Left lung (tissue), 10 donors: ENCODE results near the gene PGBD5. TPM values are rescaled to one million over a fixed set of nuclear protein-coding genes. Genes with fewer than 3 reads are reported as not detected.

Experiments used
- ATAC-seq: fragments of 200-7000 bp; cut with Tn5 transposase; one replicate; pipeline ENCODE4 v1.9.1; 2020; ENCODE audit warnings: moderate library complexity
- DNase-seq, 4 donors: peaks; one replicate each; pipeline ENCODE4 v3.0.0-alpha.2; 2013 to 2020
- H3K27ac ChIP-seq, 2 donors: fragments of 200-600 bp; sonication (generic) in 1 of 2; one replicate each; pipeline versions ENCODE4 v1.5.0 to v1.8.0; 2020 to 2021
- H3K27me3 ChIP-seq, 2 donors: fragments of 200-600 bp; sonication (generic) in 1 of 2; one replicate each; pipeline versions ENCODE4 v1.5.0 to v1.8.0; 2020 to 2021
- H3K36me3 ChIP-seq, 2 donors: fragments of 200-600 bp; sonication (generic) in 1 of 2; one replicate each; pipeline versions ENCODE4 v1.5.0 to v1.8.0; 2020 to 2021
- H3K4me1 ChIP-seq, 2 donors: fragments of 200-600 bp; one replicate each; pipeline ENCODE4 v1.8.0; 2021
- H3K4me3 ChIP-seq, 2 donors: fragments of 200-600 bp; sonication (generic) in 1 of 2; one replicate each; pipeline versions ENCODE4 v1.5.0 to v1.8.0; 2020 to 2021; ENCODE audit warnings: mild to moderate bottlenecking in 1 of 2
- H3K9me3 ChIP-seq, 2 donors: fragments of 200-600 bp; sonication (generic) in 1 of 2; one replicate each; pipeline versions ENCODE4 v1.5.0 to v1.8.0; 2020 to 2021
- CTCF ChIP-seq, 2 donors: fragments of 200-600 bp; sonication (generic) in 1 of 2; IDR thresholded peaks; one replicate each; pipeline versions ENCODE4 v1.5.0 to v1.8.0; 2021; ENCODE audit warnings: antibody characterized with exemption in 2 of 2
- intact Hi-C, 2 donors: fragments of 100-400 bp; cut with DNase I; formaldehyde crosslinking; loops; one replicate each; pipeline versions ENCODE4 v1.11.2 to v1.14.2; 2022
- polyA plus RNA-seq, 6 donors: library from polyadenylated mRNA; unstranded; fragments of 120-200 nt; gene quantifications; one replicate each; pipeline ENCODE4 v1.2.1, GENCODE V29; 2013; ENCODE audit not compliant: insufficient read length in 6 of 6
- total RNA-seq, 2 donors: library from RNA; stranded (reverse); fragmentation: NEBNext Ultra II Directional; extraction: Animal tissue kit (Norgen Biotek cat#: 25700); gene quantifications; one replicate each; pipeline ENCODE4 v1.2.1, GENCODE V29; 2021
- donor health status: DM: no; HTN: yes; CAD: no.
- donor health status: DM: no; HTN: no; CAD: no.

The PGBD5 gene
- total and polyA plus RNA-seq, 8 donors: 2.3 to 10.1 (median 4.8) TPM

- intact Hi-C loops: no loop called here
- ATAC-seq (no peak), DNase-seq (no peak)
- Histone ChIP-seq H3K27me3 (peaks cover 0 to 18% of the 10 kb centered on the region in 2 donors), H3K9me3 (no peaks in the 10 kb centered on the region), H3K4me1 (no peaks in the 10 kb centered on the region), H3K27ac (no peak overlapping the region), H3K4me3 (no peak overlapping the region), H3K36me3 (no peaks in the 10 kb centered on the region)
- no peak for TF ChIP-seq CTCF (IDR thresholded peaks at IDR 0.05)
These were observed 105.3 kb downstream of the PGBD5 start for GRCh38 chr1:230320804-230321203.

GRCh38 chr1:230319014-230319747, 107.0 kb downstream of the PGBD5 start:
- ATAC-seq (no peak), DNase-seq (peak in 1 of 4 donors; percentile 55)
- Histone ChIP-seq H3K4me1 (no peaks in the 10 kb centered on the region), H3K27me3 (peaks cover 0 to 27% of the 10 kb centered on the region in 2 donors), H3K27ac (no peak overlapping the region), H3K4me3 (no peak overlapping the region), H3K9me3 (no peaks in the 10 kb centered on the region), H3K36me3 (no peaks in the 10 kb centered on the region)
- no peak for TF ChIP-seq CTCF (IDR thresholded peaks at IDR 0.05)
- intact Hi-C loops: no loop called here

GRCh38 chr1:230317823-230318819, 108.0 kb downstream of the PGBD5 start:
- TF ChIP-seq CTCF (IDR thresholded peaks at IDR 0.05): no peak
- DNase-seq (no peak), ATAC-seq (no peak)
- no peak overlapping the region for H3K4me3 ChIP-seq
- no peak overlapping the region for H3K27ac ChIP-seq
- no peaks in the 10 kb centered on the region for H3K36me3 ChIP-seq
- H3K27me3 ChIP-seq: peaks cover 0 to 27% of the 10 kb centered on the region in 2 donors
- H3K4me1 ChIP-seq: no peaks in the 10 kb centered on the region
- no peaks in the 10 kb centered on the region for H3K9me3 ChIP-seq
- intact Hi-C loops: no loop called here

- no peak for TF ChIP-seq CTCF (IDR thresholded peaks at IDR 0.05)
- H3K27ac ChIP-seq: no peak overlapping the region
- H3K9me3 ChIP-seq: no peaks in the 10 kb centered on the region
- intact Hi-C loops: no loop called here
- H3K4me1 ChIP-seq: no peaks in the 10 kb centered on the region
- ATAC-seq (no peak), DNase-seq (peak in 1 of 4 donors; percentile 49)
- no peak overlapping the region for H3K4me3 ChIP-seq
- peaks cover 0 to 31% of the 10 kb centered on the region in 2 donors for H3K27me3 ChIP-seq
- no peaks in the 10 kb centered on the region for H3K36me3 ChIP-seq
These were observed 109.0 kb downstream of the PGBD5 start for GRCh38 chr1:230316864-230317745.
